Bone marrow (tissue), 2 donors: ENCODE measurements around the gene TLCD3B.
A peak's percentile ranks its signal among the peaks of the same experiment; 100 is the strongest.
"Not testable (repeated sequence)": the region's sequence is repeated elsewhere in the genome, so short reads cannot be mapped to it uniquely, and the experiment has no call there.

ENCODE experiments used
- DNase-seq, 2 donors: peaks; one replicate each; lab custom pipeline; 2025; lab: John Stamatoyannopoulos, UW

TLCD3B gene

GRCh38 chr16:30060836-30061554 is 29.9 kb upstream of the TLCD3B start:
- no peak for DNase-seq

DNA sequence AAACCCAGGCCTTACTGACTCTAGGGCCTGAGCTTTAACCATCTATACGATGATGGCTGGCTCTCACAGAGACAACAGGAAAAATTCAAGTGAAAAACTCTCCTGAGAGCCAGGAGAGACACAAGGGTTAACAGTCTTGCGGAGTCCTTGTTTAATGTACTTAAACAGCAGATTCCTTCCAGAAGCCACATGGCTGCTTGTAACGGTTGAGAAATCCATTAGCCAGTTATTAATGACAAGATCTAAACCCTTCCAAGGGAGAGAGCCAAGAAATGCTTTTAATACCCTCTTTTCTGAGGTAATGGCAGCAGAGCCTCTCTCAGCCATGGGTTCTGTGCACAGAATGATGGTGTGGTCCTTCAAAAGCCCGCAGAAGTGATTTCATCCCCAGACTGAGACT is 29.3 kb upstream of the TLCD3B start:
- no peak for DNase-seq

DNA sequence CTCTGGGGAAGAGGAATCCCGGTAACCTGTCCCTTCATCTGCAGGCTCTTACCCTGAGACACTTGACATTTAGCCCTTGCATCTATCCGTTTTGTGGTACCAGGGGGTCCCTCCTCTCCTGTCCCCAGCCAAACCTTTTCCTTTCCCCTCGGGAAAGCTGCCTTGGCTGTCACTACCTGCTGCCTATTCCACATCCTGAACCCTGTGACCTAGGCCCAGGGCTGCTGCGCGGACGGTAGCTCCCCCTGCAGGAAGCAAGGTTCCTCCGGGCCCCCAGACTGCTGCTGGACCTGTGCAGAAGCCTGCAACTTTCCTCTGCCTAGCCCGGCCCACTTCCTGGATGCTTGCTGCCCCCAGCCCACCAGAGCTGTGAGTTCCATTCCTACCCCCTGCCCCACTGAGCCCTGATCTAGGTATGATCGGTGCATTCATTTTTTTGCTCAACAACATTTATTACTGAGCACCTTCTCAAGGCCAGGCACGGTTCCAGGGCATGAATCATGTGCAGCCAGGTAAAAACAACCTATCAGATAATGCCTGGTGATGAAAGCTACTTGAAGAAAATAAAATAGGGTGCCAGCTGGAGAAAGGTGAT is 24.0 kb upstream of the TLCD3B start:
- DNase-seq: no peak

DNA sequence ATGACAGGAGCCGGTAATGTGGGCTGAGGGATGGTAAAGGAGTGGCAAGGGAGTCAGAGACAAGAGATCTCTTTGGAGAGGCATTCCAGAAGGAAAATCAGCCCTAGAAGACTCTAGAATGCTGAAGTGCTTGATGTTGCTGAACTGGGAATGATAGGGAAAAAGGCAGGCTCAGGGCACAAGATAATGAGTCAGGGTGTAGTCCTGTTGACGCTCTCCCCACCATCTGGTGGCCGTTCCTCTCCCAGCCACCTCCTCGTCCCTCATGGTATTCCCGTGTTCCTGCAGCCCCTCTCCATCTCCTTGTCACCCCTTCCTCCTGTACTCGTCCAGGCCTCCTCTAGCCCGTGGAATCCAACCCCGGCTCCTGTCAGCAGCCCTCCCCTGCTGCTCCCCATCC is 23.4 kb upstream of the TLCD3B start:
- no peak for DNase-seq

GRCh38 chr16:30053376-30054015 is 22.4 kb upstream of the TLCD3B start:
- no peak for DNase-seq

DNA sequence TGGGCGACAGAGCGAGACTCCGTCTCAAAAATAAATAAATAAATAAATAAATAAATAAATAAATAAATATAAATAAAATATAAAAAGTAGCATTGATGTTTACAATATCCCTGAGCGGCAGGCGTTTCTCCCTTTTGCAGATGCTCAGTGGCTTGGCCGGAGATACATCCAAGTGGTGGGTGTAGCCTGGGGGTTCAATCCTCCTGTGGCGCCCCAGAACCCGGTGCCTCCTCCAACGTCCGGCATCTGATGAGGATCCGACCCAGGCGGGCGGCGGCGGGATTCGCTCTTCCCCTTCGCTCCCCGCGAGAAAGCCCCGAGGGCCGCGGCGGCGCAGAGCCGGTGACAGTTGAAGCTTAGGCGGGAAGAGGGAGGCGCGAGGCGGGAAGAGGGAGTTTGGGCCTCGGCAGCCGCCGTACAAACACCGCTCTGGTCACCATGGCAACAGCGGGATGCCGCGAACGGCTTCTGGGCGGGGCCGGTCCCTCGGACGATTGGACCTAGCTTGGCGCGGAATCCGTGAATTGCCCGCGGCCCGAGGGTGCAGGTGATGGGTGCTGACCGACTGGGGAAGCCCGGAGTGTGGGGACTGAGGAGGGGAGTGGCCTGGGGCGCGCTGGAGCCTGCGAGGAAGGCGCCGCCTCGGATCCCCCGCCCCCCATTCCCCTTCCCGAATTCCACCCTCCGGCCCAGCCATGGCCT is 21.8 kb upstream of the TLCD3B start:
- DNase-seq: peak; percentile 48 to 73

DNA sequence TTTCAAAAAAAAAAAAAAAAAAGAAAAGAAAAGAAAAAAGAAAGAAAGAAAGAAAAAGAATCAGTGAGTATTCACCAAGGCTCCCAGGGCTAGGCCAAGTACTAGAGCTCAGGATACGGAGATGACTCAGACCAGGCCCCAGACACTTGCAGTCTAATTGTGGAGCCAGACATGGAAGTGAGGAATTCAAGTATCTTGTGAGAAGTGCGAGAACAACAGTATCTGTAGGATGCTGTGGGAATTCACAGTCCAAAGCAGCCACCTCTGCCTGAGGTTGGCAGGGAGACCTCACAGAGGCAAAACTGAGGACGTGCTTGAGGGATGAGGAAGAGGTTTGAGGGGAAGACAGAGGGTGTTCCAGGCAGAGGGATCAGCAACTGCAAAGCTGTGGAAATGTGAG is 20.4 kb upstream of the TLCD3B start:
- peak in 1 of 2 donors; percentile 40 for DNase-seq

- no peak for DNase-seq
These were observed 18.8 kb upstream of the TLCD3B start for GRCh38 chr16:30049871-30050270.

DNA sequence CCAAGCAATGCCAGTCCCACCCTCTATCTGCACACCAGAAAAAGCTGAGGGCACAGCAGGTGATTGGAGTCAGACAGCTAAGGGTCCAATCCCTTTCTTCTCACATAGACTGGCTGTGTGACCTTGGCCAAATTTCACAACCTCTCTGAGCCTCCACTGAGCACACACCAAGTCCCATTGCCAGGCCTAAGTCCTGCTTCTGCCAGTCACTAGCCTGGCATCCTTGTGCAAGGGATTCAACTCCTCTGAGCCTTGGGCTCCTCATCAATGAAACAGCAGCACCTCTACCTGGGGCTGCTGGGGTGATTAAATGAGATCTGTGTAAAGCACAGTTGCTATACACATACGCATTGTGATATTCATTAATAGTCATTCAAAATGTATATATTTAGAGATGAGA is 15.5 kb upstream of the TLCD3B start:
- no peak for DNase-seq

DNA sequence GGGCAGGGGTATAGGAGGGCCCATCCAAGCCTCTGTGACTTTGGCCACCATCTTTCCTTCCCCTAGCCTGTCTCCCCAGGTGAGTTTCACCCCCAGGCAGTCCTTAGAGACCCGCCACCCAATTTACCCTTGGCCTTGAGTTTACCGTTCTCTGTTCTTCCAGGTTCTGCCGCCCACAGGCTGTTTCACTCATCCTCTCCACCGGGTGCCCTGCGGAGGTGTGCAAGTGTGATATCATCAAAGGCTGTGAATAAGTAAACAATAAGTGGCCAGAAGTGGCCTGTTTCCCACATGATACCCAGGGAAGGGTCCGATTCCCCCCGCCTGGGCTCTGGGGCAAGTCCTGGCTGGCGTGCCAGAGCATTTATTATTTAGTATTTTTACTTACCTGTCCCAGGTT is 15.1 kb upstream of the TLCD3B start:
- no peak for DNase-seq

GRCh38 chr16:30041841-30042240 is 10.8 kb upstream of the TLCD3B start:
- DNase-seq: no peak

- not testable (repeated sequence) for DNase-seq
These were observed 9.6 kb upstream of the TLCD3B start for GRCh38 chr16:30040690-30041089.

GRCh38 chr16:30040221-30040620 is 9.2 kb upstream of the TLCD3B start:
- peak in 1 of 2 donors; percentile 67 for DNase-seq

- no peak for DNase-seq
These were observed 2.2 kb upstream of the TLCD3B start for GRCh38 chr16:30033270-30033669.

DNA sequence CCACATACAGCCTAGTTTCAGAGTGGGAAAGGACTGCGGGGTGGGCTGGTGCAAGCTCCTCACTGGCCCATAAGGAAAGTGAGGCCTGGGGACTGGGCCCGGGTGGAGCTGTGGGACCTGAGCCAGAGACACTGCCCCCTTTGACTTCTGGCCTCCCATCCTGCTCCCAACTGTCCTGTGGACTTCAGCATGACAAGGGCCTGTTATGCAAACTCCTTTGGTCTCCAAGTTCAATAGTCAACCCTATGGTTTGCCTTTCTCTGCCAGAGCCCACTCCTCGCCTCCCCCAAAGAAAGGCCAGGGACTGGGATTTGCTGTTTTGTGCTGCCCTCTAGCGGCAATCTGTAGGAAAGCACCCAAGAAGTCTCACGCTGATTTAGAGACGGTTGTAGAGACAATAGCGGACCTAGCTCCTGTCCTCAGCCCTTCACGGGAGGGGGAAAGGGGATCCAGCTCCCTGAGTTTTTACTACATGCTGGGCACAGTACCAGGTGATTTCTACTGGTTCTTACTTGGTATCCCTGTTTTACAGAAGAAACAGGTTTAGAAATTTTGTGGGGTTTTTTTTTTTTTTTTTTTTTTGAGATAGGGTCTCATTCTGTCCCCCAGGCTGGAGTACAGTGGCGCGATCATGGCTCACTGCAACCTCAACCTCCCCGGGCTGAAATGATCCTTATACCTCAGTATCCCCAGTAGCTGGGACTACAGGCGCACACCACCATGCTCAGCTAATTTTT is 1.2 kb upstream of the TLCD3B start:
- peak; percentile 12 to 73 for DNase-seq

DNA sequence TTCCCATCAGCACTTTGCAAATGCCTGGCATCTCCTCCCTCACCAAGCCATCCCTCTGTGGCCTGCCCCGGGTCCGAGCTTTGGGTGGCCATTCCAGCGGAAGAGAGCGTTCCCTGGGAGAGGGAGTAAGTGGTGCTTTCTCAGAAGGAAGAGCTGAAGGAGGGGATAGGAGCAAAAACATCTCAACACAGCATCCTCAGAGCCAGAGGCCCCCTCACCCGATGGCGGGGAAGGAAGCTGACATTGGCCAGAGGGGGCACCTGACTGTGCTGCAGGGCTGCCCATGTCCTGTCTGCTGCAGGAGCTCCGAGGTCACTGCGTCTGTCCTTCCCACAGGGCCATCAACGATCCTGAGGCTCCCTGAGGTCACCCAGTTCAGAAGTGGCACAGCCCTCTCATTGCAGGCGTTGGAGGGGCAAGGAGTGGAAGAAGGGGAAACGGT is 427 bp upstream of the TLCD3B start:
- DNase-seq: no peak

DNA sequence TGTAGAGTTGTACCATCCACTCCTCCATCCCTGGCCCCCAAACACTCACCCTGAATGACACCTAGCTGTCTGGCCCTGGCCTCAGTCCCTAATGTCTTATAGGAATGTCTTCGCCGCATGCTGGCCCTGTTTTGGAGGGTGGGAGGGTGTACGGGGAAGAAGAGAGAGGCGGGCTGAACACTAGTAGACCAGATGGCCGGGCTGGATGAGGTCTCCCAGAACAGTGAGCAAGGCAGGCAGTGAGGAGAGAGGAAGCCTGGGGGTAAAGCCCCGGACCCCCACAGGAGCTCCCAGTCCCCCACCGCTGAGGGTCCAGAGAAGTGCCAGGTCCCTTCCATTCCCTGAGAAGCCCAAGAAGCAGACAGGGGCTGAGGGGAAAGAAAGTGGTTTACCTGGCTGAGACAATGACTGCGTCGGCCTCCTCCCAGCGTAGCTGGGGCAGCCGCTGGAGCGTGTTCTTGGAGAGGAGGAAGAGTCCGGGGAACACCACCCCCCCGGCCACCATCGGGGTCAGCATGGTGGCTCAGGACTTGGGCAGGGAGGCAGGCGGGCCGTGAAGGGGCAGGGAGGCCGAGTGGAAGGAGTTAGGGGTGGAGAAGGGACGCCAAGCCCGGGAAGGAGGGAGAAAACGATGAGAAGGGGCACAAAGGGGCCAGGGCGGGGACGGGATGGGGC is 923 bp downstream of the TLCD3B start:
- DNase-seq: no peak

- DNase-seq: no peak
These were observed 2.5 kb downstream of the TLCD3B start for GRCh38 chr16:30028438-30029076.

- DNase-seq: no peak
These were observed 3.3 kb downstream of the TLCD3B start for GRCh38 chr16:30027588-30028437.

GRCh38 chr16:30026449-30026848 is 4.6 kb downstream of the TLCD3B start:
- no peak for DNase-seq
